ENCODE measurements around the gene TFB2M. TPM values are rescaled to one million over a fixed set of nuclear protein-coding genes. Genes with fewer than 3 reads are reported as not detected.

Gene TFB2M
- total RNA-seq, 1 donor from 2014 or later, result 6.5 TPM

- no peaks in the 10 kb centered on the region for H3K9me3 Mint-ChIP-seq (ENCODE audit: unreplicated experiment)
- peaks cover 2% of the 10 kb centered on the region for H3K27me3 Mint-ChIP-seq (ENCODE audit: unreplicated experiment)
- TF ChIP-seq, protein P1, sequence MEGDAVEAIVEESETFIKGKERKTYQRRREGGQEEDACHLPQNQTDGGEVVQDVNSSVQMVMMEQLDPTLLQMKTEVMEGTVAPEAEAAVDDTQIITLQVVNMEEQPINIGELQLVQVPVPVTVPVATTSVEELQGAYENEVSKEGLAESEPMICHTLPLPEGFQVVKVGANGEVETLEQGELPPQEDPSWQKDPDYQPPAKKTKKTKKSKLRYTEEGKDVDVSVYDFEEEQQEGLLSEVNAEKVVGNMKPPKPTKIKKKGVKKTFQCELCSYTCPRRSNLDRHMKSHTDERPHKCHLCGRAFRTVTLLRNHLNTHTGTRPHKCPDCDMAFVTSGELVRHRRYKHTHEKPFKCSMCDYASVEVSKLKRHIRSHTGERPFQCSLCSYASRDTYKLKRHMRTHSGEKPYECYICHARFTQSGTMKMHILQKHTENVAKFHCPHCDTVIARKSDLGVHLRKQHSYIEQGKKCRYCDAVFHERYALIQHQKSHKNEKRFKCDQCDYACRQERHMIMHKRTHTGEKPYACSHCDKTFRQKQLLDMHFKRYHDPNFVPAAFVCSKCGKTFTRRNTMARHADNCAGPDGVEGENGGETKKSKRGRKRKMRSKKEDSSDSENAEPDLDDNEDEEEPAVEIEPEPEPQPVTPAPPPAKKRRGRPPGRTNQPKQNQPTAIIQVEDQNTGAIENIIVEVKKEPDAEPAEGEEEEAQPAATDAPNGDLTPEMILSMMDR (IDR thresholded peaks at IDR 0.05; ENCODE audit: partially characterized antibody, unreplicated experiment), result no peak
- no peak for DNase-seq
- no peaks in the 10 kb centered on the region for H3K36me3 Mint-ChIP-seq (ENCODE audit: unreplicated experiment)
- H3K4me3 Mint-ChIP-seq (ENCODE audit: unreplicated experiment), result no peak overlapping the region
- no peak overlapping the region for H3K27ac Mint-ChIP-seq (ENCODE audit: unreplicated experiment)
- peaks cover 9% of the 10 kb centered on the region for H3K4me1 Mint-ChIP-seq (ENCODE audit: low read depth, unreplicated experiment)
These were observed 31.3 kb upstream of the TFB2M start for GRCh38 chr1:246597340-246597739.

GRCh38 chr1:246595146-246595545 lies 29.1 kb upstream of the TFB2M start:
- peaks cover 2% of the 10 kb centered on the region for H3K27me3 Mint-ChIP-seq (ENCODE audit: unreplicated experiment)
- H3K27ac Mint-ChIP-seq (ENCODE audit: unreplicated experiment), result no peak overlapping the region
- DNase-seq, result no peak
- no peaks in the 10 kb centered on the region for H3K9me3 Mint-ChIP-seq (ENCODE audit: unreplicated experiment)
- no peak overlapping the region for H3K4me3 Mint-ChIP-seq (ENCODE audit: unreplicated experiment)
- TF ChIP-seq, protein P1 (IDR thresholded peaks at IDR 0.05; ENCODE audit: partially characterized antibody, unreplicated experiment), result no peak
- peaks cover 4% of the 10 kb centered on the region for H3K4me1 Mint-ChIP-seq (ENCODE audit: low read depth, unreplicated experiment)
- no peaks in the 10 kb centered on the region for H3K36me3 Mint-ChIP-seq (ENCODE audit: unreplicated experiment)

DNA sequence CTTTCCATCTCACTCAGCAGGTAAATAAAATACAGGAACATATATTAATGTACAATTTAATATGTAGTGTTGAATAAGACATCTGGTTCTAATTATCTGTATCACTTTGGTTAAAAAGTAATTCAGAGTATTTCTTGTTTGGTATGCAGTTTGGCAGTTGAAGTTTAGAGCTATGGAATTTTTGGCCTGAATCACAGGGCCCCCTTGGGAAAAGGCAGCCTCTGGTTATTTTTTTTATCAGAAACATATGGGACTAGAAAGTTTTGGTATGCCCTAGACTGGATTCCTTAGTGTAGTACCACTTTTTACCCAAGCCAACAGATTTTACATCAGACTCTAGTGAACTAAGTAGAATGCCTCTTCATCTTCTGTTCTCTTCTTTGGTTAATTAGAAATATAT lies 26.6 kb upstream of the TFB2M start:
- no peak for DNase-seq
- Mint-ChIP-seq H3K4me1 (ENCODE audit: low read depth, unreplicated experiment) (no peaks in the 10 kb centered on the region), H3K9me3 (ENCODE audit: unreplicated experiment) (no peaks in the 10 kb centered on the region), H3K27ac (ENCODE audit: unreplicated experiment) (no peak overlapping the region), H3K4me3 (ENCODE audit: unreplicated experiment) (no peak overlapping the region), H3K27me3 (ENCODE audit: unreplicated experiment) (peaks cover 2% of the 10 kb centered on the region), H3K36me3 (ENCODE audit: unreplicated experiment) (no peaks in the 10 kb centered on the region)
- TF ChIP-seq, protein P1 (IDR thresholded peaks at IDR 0.05; ENCODE audit: partially characterized antibody, unreplicated experiment), result no peak

- Mint-ChIP-seq H3K27me3 (ENCODE audit: unreplicated experiment) (peaks cover 2% of the 10 kb centered on the region), H3K4me3 (ENCODE audit: unreplicated experiment) (no peak overlapping the region), H3K27ac (ENCODE audit: unreplicated experiment) (no peak overlapping the region), H3K9me3 (ENCODE audit: unreplicated experiment) (no peaks in the 10 kb centered on the region), H3K4me1 (ENCODE audit: low read depth, unreplicated experiment) (no peaks in the 10 kb centered on the region), H3K36me3 (ENCODE audit: unreplicated experiment) (no peaks in the 10 kb centered on the region)
- TF ChIP-seq, protein P1 (IDR thresholded peaks at IDR 0.05; ENCODE audit: partially characterized antibody, unreplicated experiment), result no peak
- DNase-seq, result no peak
These were observed 25.9 kb upstream of the TFB2M start for GRCh38 chr1:246591958-246592357.

DNA sequence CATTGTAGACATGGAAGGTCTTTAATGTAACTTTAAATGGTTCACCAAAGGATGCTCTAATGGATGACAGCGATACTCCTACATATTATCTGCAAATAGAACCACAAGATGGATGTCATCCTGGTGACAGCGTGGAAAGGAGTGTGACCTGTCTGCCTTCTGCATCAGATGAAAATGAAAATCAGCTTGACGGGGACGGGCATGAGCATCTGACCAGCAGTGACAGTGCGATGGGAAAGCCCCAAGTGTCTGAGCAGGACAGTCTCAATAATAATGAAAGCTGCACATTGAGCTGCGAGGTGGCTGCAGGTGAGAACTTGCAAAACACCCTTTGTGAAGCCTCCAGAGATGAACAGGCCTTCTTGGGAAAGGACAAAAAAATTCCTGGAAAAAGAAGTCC lies 25.4 kb upstream of the TFB2M start:
- no peaks in the 10 kb centered on the region for H3K9me3 Mint-ChIP-seq (ENCODE audit: unreplicated experiment)
- TF ChIP-seq, protein P1 (IDR thresholded peaks at IDR 0.05; ENCODE audit: partially characterized antibody, unreplicated experiment), result no peak
- no peaks in the 10 kb centered on the region for H3K36me3 Mint-ChIP-seq (ENCODE audit: unreplicated experiment)
- no peak overlapping the region for H3K4me3 Mint-ChIP-seq (ENCODE audit: unreplicated experiment)
- no peaks in the 10 kb centered on the region for H3K27me3 Mint-ChIP-seq (ENCODE audit: unreplicated experiment)
- no peak for DNase-seq
- no peak overlapping the region for H3K27ac Mint-ChIP-seq (ENCODE audit: unreplicated experiment)
- no peaks in the 10 kb centered on the region for H3K4me1 Mint-ChIP-seq (ENCODE audit: low read depth, unreplicated experiment)
